ENCODE measurements around the gene LIPA.
A peak's percentile ranks its signal among the peaks of the same experiment; 100 is the strongest.

Gene LIPA

DNA sequence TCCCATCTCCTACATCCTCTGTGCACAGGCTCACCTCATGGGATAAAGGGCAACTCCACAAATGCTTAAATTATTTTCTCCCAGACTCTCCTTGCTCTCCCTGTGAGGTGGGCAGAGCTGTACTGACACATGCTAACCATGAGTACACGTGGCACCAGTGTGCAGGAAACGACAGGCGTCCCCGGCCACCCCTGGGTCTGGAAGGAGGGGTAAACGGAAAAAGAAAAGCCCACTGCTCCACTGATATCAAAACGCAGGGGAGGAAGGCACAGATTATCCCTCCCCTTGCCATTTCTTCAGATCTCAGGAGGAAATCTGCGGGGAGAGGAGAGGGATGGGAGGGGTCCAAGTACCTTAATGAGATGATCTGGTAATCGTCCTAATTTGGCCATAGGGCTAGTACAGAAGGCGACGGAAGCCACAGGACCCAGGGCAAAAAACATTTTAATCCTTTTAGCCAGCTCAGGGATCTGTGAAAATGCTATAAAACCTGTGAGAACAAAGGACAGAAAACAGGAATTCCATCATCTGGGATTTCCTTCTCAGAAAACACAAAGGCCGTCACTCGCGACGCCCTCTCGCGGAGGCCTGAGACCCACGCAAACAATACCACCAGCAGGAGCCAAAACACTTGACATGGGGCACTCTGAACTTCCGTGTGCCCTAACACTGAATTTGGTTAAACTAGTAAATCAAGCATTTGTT lies 26.7 kb downstream of the LIPA start:
- DNase-seq (ENCODE audit: extremely low read depth, low read depth): no peak
- TF ChIP-seq, protein P1, sequence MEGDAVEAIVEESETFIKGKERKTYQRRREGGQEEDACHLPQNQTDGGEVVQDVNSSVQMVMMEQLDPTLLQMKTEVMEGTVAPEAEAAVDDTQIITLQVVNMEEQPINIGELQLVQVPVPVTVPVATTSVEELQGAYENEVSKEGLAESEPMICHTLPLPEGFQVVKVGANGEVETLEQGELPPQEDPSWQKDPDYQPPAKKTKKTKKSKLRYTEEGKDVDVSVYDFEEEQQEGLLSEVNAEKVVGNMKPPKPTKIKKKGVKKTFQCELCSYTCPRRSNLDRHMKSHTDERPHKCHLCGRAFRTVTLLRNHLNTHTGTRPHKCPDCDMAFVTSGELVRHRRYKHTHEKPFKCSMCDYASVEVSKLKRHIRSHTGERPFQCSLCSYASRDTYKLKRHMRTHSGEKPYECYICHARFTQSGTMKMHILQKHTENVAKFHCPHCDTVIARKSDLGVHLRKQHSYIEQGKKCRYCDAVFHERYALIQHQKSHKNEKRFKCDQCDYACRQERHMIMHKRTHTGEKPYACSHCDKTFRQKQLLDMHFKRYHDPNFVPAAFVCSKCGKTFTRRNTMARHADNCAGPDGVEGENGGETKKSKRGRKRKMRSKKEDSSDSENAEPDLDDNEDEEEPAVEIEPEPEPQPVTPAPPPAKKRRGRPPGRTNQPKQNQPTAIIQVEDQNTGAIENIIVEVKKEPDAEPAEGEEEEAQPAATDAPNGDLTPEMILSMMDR (IDR thresholded peaks at IDR 0.05; ENCODE audit: low read depth, low read length): peak; percentile 21

DNA sequence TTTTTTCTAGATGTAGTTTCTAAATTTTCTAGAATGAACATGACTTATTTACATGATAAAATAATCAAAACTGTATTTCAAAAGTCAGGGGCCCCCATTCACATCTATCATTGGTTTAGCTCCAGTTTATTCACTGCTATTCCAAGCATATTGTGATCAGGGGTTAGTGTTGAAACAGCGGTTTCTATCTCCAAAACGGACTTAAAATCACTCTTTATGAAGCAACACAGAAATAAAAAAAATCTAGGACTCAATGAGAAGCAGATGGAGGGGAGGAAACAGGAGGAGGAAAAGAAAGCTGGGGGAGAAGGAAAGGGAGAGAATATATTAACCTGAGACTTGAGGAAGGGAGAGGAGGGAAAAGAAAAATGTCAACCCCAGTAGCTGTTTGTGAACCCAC lies 29.7 kb downstream of the LIPA start:
- TF ChIP-seq, protein P1 (IDR thresholded peaks at IDR 0.05; ENCODE audit: low read depth, low read length): no peak

DNA sequence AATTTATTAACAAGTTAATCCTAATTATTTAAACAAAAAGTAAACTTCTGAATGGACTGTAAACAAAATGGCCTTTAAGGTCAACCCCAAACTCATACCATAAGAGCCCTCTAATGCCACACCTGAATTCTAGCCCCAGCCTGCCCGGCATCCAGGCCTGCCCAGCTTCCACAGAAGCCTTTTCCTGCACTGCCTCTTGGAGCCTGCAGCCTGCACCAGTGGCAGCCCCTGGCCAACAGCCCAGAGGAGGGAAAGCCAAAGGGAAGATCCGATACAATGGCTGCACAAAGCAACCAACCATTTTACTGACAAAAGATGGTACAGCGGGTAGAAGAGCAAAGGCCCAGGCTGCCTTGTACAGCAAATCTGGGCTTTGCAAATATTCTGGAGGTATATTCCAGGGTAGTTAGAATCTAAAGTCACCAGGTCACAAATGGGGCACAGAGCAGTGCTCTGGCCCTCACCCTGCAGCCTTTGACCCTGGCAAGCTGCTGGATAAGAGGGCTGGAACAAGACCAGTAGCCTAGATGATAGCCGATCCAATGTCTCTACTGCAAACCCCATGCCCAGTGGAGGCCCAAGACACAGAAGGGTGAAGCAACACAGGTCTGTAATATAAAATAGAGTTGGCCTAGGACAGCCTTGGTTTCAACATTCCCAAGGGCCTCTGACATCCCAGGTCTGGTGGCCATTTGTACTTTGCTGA lies 31.9 kb downstream of the LIPA start:
- TF ChIP-seq, protein P1 (IDR thresholded peaks at IDR 0.05; ENCODE audit: low read depth, low read length): no peak
- no peak for DNase-seq (ENCODE audit: extremely low read depth, low read depth)

More for the DNA sequence above, 29.7 kb downstream of the LIPA start:
- no peak for DNase-seq (ENCODE audit: extremely low read depth, low read depth)

DNA sequence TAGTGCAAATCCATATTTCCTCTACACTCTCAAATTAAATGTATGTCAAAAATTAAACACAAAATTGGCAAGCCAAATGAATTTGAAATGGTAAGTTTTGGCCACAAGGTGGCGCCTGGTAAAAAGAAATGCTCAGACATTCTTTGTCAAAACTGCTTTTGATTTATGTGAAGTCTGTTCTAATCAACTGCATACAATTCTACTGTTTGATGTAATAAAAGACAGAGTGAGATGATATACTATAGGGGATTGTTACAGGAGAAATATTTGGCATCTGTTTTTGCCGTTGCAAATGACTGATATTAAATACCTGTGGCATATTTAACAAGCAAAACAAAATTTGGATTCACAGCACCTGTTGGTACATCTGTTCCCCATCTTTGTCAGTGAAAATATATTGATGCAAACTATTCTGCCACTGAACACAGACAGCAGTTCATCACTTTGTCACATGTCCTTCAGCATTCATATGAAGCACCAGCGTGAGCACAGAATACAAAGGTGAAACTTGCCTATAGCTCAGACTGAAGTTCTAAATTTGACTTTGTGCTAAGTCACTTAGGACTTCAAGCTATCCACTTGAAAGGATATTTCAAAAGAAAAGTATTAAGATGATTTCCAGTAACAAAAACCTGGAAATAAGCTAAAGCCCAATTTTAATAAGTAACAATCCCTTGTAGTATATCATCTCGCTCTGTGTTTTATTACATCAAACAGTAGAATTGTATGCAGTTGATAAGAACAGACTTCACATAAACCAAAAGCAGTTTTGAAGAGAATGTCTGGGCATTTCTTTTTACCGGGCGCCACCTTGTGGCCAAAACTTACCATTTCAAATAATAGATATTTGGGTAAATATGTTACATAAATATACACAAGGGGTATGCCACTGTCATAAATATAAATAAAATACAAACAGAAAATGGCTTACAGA lies 34.3 kb downstream of the LIPA start:
- DNase-seq (ENCODE audit: extremely low read depth, low read depth): no peak
- TF ChIP-seq, protein P1 (IDR thresholded peaks at IDR 0.05; ENCODE audit: low read depth, low read length): peak; percentile 58

DNA sequence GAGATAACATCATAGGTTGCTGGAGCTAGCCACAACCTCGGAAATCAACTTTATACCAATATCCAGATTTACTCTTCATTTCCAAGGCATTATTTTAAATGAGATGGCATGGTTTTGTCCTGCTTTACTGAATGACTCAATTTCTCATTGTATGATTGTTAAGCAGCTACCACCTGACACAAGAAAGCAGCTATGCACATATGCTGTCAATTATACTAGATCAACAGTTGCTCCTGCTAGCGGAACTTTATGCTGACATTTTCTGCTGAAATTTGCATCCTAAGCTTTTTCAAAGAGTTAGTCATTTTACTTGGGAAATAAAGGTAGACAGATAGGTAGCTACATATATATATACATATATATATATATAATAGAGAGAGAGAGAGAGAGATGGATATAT lies 35.5 kb downstream of the LIPA start:
- DNase-seq (ENCODE audit: extremely low read depth, low read depth): no peak
- TF ChIP-seq, protein P1 (IDR thresholded peaks at IDR 0.05; ENCODE audit: low read depth, low read length): no peak

DNA sequence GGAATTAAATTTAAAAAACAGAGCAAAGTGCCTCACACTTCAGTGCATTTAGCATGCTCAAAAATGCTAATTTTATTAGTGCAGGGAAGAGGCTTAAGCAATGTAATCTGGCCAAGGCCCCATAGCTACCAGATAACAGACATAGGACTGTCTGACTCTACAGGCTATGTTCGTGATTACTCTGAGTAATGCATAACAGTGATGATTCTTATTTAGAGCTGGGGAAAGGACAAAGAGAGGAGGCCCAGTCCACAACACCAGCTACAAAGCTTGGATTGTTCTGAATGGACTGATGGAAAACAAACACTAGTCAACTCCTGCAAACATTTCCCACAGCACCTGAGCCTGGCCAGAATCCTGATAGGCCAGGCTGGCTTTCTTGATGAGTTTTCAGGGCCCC lies 36.1 kb downstream of the LIPA start:
- TF ChIP-seq, protein P1 (IDR thresholded peaks at IDR 0.05; ENCODE audit: low read depth, low read length): no peak
- DNase-seq (ENCODE audit: extremely low read depth, low read depth): no peak

Data from AG09319 (cell line).